Mesenchymal stem cell (in vitro differentiated cells and primary cell): ENCODE measurements around the gene MSTN.
"Not testable (repeated sequence)": the region's sequence is repeated elsewhere in the genome, so short reads cannot be mapped to it uniquely, and the experiment has no call there.

Source experiments
- DNase-seq: peaks from one replicate; pipeline ENCODE4 v3.0.0-alpha.2; 2013
- H2AFZ ChIP-seq: one replicate; pipeline ENCODE4 v1.6.1; 2013; ENCODE audit warnings: low read depth, mild to moderate bottlenecking, control low read depth, inconsistent platforms, low read length, moderate library complexity
- H2AK5ac ChIP-seq: 2 replicates; pipeline ENCODE4 v1.6.1; 2013; ENCODE audit warnings: low read length, moderate library complexity, mild to moderate bottlenecking, inconsistent platforms; ENCODE audit not compliant: severe bottlenecking
- H2BK120ac ChIP-seq: one replicate; pipeline ENCODE4 v1.6.1; 2013; ENCODE audit warnings: low read depth, mild to moderate bottlenecking, inconsistent platforms, low read length, moderate library complexity
- H2BK12ac ChIP-seq, 2 experiments: one replicate each; pipeline ENCODE4 v1.6.1; 2013; ENCODE audit warnings: inconsistent platforms in 2 of 2, low read length in 2 of 2, mild to moderate bottlenecking in 2 of 2, moderate library complexity in 2 of 2, control low read depth in 1 of 2
- H2BK15ac ChIP-seq: one replicate; pipeline ENCODE4 v1.6.1; 2013; ENCODE audit warnings: mild to moderate bottlenecking, low read depth, inconsistent platforms; ENCODE audit not compliant: poor library complexity, severe bottlenecking
- H2BK5ac ChIP-seq: 2 replicates; pipeline ENCODE4 v1.6.1; 2013; ENCODE audit warnings: low read depth, mild to moderate bottlenecking, low read length, control low read depth, inconsistent platforms; ENCODE audit not compliant: poor library complexity, severe bottlenecking
- H3K14ac ChIP-seq, 2 experiments: one replicate each; pipeline ENCODE4 v1.6.1; 2013; ENCODE audit warnings: inconsistent platforms in 2 of 2, low read length in 2 of 2, control low read depth in 1 of 2, mild to moderate bottlenecking in 1 of 2, moderate library complexity in 1 of 2
- H3K18ac ChIP-seq, 2 experiments: one replicate each; pipeline ENCODE4 v1.6.1; 2013; ENCODE audit warnings: inconsistent platforms in 2 of 2, low read length in 2 of 2, control low read depth in 1 of 2, low read depth in 1 of 2, mild to moderate bottlenecking in 1 of 2
- H3K23ac ChIP-seq, 2 experiments: one replicate each; pipeline ENCODE4 v1.6.1; 2013; ENCODE audit warnings: inconsistent platforms in 2 of 2, low read length in 2 of 2, mild to moderate bottlenecking in 2 of 2, moderate library complexity in 2 of 2, control low read depth in 1 of 2
- H3K27ac ChIP-seq: 2 replicates; pipeline ENCODE4 v1.5.1; 2013; ENCODE audit warnings: mild to moderate bottlenecking, moderate library complexity, low read length, control low read depth, inconsistent platforms; ENCODE audit not compliant: poor library complexity, severe bottlenecking
- H3K27me3 ChIP-seq, 2 experiments: 2 replicates each; pipeline versions ENCODE4 v1.6.1 to v1.7.0; 2013; ENCODE audit warnings: low read length in 2 of 2, mild to moderate bottlenecking in 2 of 2, moderate library complexity in 2 of 2, control low read depth in 1 of 2, inconsistent platforms in 1 of 2; ENCODE audit not compliant: control insufficient read depth in 1 of 2, insufficient read depth in 1 of 2
- H3K36me3 ChIP-seq, 2 experiments: 2 replicates each; pipeline versions ENCODE4 v1.6.1 to v1.7.0; 2013; ENCODE audit warnings: low read length in 2 of 2, control low read depth in 1 of 2, inconsistent platforms in 1 of 2, low read depth in 1 of 2, mild to moderate bottlenecking in 1 of 2; ENCODE audit not compliant: insufficient read depth in 2 of 2, control insufficient read depth in 1 of 2
- H3K4ac ChIP-seq, 2 experiments: one replicate each; pipeline ENCODE4 v1.6.1; 2013; ENCODE audit warnings: inconsistent platforms in 2 of 2, low read length in 2 of 2, mild to moderate bottlenecking in 2 of 2, moderate library complexity in 2 of 2, control low read depth in 1 of 2, low read depth in 1 of 2
- H3K4me1 ChIP-seq: 2 replicates; pipeline ENCODE4 v1.6.1; 2013; ENCODE audit warnings: low read depth, low read length, control low read depth; ENCODE audit not compliant: control insufficient read depth, insufficient read depth
- H3K4me2 ChIP-seq: 2 replicates; pipeline ENCODE4 v1.6.1; 2013; ENCODE audit warnings: low read length, mild to moderate bottlenecking, inconsistent platforms; ENCODE audit not compliant: poor library complexity, severe bottlenecking
- H3K4me3 ChIP-seq, 2 experiments: 2 replicates each; pipeline versions ENCODE4 v1.5.1 to v1.7.0; 2013; ENCODE audit warnings: low read length in 2 of 2, mild to moderate bottlenecking in 2 of 2, control low read depth in 1 of 2, low read depth in 1 of 2; ENCODE audit not compliant: insufficient read depth in 1 of 2
- H3K79me1 ChIP-seq: replicated peaks from 2 replicates; pipeline ENCODE4 v1.6.1; 2013; ENCODE audit warnings: mild to moderate bottlenecking, control low read depth, low read length, inconsistent platforms; ENCODE audit not compliant: poor library complexity, severe bottlenecking
- H3K9ac ChIP-seq: 2 replicates; pipeline ENCODE4 v1.7.0; 2013; ENCODE audit warnings: mild to moderate bottlenecking, low read length, moderate library complexity
- H3K9me3 ChIP-seq: 2 replicates; pipeline ENCODE4 v1.7.0; 2013; ENCODE audit warnings: mild to moderate bottlenecking, low read length; ENCODE audit not compliant: control insufficient read depth
- H4K8ac ChIP-seq: one replicate; pipeline ENCODE4 v1.6.1; 2013; ENCODE audit warnings: inconsistent platforms, mild to moderate bottlenecking, low read length, moderate library complexity
- H4K91ac ChIP-seq: one replicate; pipeline ENCODE4 v1.6.1; 2013; ENCODE audit warnings: mild to moderate bottlenecking, low read length, inconsistent platforms
- WGBS: methylation state at CpG from one replicate; pipeline ENCODE4 v1.1.7; 2013; ENCODE audit warnings: mixed read lengths; 5-methylcytosine and 5-hydroxymethylcytosine counted together

The MSTN gene

DNA sequence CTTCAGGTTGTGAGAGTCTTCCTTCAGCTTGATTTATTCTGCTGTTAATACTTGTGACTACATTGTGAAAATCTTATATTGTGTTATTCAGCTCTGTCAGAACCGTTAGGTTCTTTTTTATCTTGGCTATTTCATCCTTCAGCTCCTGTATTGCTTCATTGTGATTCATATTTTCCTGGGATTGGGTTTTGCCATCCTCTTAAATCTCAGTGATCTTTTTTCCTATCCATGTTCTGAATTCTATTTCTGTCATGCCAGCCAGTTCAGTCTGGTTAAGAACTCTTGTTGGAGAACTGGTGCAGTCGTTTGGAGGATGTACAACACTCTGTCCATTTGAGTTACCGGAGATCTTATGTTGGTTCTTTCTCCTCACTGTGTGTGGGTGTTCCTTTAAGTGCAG is 19.1 kb downstream of the MSTN start:
- no peak overlapping the region for H2BK12ac ChIP-seq
- no peak overlapping the region for H2BK5ac ChIP-seq
- H3K18ac ChIP-seq: no peak overlapping the region
- no peak overlapping the region for H3K4ac ChIP-seq
- no peak overlapping the region for H3K4me2 ChIP-seq
- no peak overlapping the region for H3K14ac ChIP-seq
- H3K79me1 ChIP-seq: no peaks in the 10 kb centered on the region
- H3K36me3 ChIP-seq: no peaks in the 10 kb centered on the region
- H2AFZ ChIP-seq: no peak overlapping the region
- 92% methylated on average over 2 of the region's 3 CpGs for WGBS
- no peak overlapping the region for H2AK5ac ChIP-seq
- H2BK120ac ChIP-seq: no peak overlapping the region
- no peak overlapping the region for H3K27ac ChIP-seq
- H3K27me3 ChIP-seq: no peaks in the 10 kb centered on the region
- H4K8ac ChIP-seq: no peak overlapping the region
- H3K9ac ChIP-seq: peak overlapping the region; percentile 16
- H4K91ac ChIP-seq: no peak overlapping the region
- no peak for DNase-seq
- H3K23ac ChIP-seq: no peak overlapping the region
- no peak overlapping the region for H3K4me3 ChIP-seq
- H3K9me3 ChIP-seq: no peaks in the 10 kb centered on the region
- no peaks in the 10 kb centered on the region for H3K4me1 ChIP-seq
- no peak overlapping the region for H2BK15ac ChIP-seq

DNA sequence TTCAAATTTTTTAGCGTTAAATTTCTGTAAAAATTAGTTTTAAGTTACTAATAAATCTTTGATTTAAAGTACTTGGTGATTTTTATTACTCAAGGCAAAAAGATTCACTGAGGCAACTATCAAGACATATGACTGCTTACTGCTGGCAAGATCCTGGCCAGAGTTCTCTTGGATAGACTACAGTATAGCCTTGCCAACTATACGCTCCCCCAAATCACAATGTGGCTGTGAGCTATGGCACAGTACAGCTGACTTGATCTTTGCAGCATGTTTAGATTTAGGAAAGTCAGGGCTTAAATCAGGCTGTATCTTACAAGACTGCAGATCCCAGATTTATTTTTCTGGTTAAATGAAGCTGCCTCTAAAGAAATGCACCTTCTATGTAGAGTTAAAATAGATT is 26.5 kb downstream of the MSTN start:
- H3K14ac ChIP-seq: no peak overlapping the region
- no peak overlapping the region for H2AK5ac ChIP-seq
- WGBS: 100% methylated on average over 1 of the region's 2 CpGs

DNA sequence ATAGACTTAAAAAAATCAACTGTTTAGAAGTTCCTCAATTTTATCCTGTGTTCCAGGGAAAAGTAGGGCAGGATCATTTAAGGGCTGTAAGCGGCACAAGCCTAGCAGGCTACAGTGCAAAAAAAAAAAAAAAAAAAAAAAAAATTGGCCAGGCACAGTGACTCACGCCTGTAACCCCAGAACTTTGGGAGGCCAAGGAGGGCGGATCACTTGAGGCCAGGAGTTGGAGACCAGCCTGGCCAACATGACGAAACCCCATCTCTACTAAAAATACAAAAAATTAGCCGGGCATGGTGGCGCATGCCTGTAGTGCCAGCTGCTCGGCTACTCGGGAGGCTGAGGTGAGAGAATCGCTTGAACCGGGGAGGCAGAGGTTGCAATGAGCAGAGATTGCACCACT is 28.1 kb downstream of the MSTN start:
- not testable (repeated sequence) for H3K4ac ChIP-seq, H2AFZ ChIP-seq, H3K79me1 ChIP-seq, H4K91ac ChIP-seq, H3K4me1 ChIP-seq, H2BK15ac ChIP-seq, H3K9me3 ChIP-seq, DNase-seq, H3K23ac ChIP-seq, H3K9ac ChIP-seq, H2BK120ac ChIP-seq, H2BK5ac ChIP-seq, H3K27me3 ChIP-seq, H3K14ac ChIP-seq, H2BK12ac ChIP-seq, H3K36me3 ChIP-seq, H3K18ac ChIP-seq, H3K4me2 ChIP-seq, H2AK5ac ChIP-seq, H4K8ac ChIP-seq, H3K27ac ChIP-seq, H3K4me3 ChIP-seq
- 82% methylated on average over 4 of the region's 10 CpGs for WGBS

More for the DNA sequence above, 26.5 kb downstream of the MSTN start:
- Histone ChIP-seq H2BK5ac (no peak overlapping the region), H2BK12ac (no peak overlapping the region), H2AFZ (no peak overlapping the region), H3K4me1 (no peaks in the 10 kb centered on the region), H3K4me2 (no peak overlapping the region), H4K8ac (no peak overlapping the region), H3K4me3 (no peak overlapping the region), H3K23ac (no peak overlapping the region), H4K91ac (no peak overlapping the region), H3K36me3 (no peaks in the 10 kb centered on the region), H3K27me3 (no peaks in the 10 kb centered on the region), H3K9ac (no peak overlapping the region), H3K9me3 (no peaks in the 10 kb centered on the region), H3K4ac (no peak overlapping the region), H2BK120ac (no peak overlapping the region), H3K18ac (no peak overlapping the region), H3K27ac (no peak overlapping the region), H3K79me1 (no peaks in the 10 kb centered on the region), H2BK15ac (no peak overlapping the region)
- DNase-seq: no peak

DNA sequence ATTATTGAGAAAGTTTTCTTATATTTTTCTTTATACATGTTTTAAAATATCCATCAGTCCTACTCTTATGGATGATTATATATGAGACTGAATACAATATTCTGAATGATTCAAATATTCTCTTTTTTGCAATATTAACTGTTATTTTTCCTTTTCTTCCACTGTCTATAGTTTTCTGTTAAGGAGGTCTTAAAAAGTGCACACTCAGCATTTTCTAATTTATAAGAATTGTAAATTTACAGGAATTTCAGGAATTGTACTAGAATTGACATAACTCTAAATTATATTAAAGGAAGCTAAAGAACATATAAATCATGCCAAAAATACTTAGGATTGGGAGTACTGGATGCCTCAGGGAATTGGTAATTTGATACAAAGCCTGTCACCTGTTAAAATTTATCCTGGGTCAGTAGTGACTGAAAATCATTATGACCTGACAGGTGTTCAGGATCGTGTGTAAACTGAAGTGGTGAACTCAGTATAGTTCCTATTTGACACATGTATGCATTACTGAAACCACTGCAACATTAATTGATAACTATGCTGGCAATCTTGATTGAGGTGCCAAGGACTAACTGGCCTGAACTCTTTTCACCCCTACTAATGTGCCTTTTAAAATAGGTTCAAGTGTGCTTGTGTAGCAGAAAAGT is 30.4 kb downstream of the MSTN start:
- no peak overlapping the region for H3K23ac ChIP-seq
- no peak overlapping the region for H3K27ac ChIP-seq
- no peaks in the 10 kb centered on the region for H3K36me3 ChIP-seq
- H2AFZ ChIP-seq: no peak overlapping the region
- H3K14ac ChIP-seq: no peak overlapping the region
- no peak overlapping the region for H2BK15ac ChIP-seq
- WGBS: no CpG with 5 or more reads among the region's 1 CpG
- no peaks in the 10 kb centered on the region for H3K4me1 ChIP-seq
- H3K4me3 ChIP-seq: no peak overlapping the region
- H4K91ac ChIP-seq: no peak overlapping the region
- H3K9me3 ChIP-seq: no peaks in the 10 kb centered on the region
- H3K4ac ChIP-seq: no peak overlapping the region
- H4K8ac ChIP-seq: no peak overlapping the region
- H2BK120ac ChIP-seq: no peak overlapping the region
- no peaks in the 10 kb centered on the region for H3K79me1 ChIP-seq
- no peak overlapping the region for H3K18ac ChIP-seq
- H3K27me3 ChIP-seq: no peaks in the 10 kb centered on the region
- H2BK5ac ChIP-seq: no peak overlapping the region
- H2AK5ac ChIP-seq: no peak overlapping the region
- H3K4me2 ChIP-seq: no peak overlapping the region
- DNase-seq: no peak
- H2BK12ac ChIP-seq: no peak overlapping the region
- no peak overlapping the region for H3K9ac ChIP-seq
